ENCODE data around the gene SPOCK1. TPM values are rescaled to one million over a fixed set of nuclear protein-coding genes. Genes with fewer than 3 reads are reported as not detected.

SPOCK1 gene
- total and polyA plus RNA-seq, 2 of the 4 experiments (the other 2 are of a cell fraction): 5.0 to 20.3 TPM

DNA sequence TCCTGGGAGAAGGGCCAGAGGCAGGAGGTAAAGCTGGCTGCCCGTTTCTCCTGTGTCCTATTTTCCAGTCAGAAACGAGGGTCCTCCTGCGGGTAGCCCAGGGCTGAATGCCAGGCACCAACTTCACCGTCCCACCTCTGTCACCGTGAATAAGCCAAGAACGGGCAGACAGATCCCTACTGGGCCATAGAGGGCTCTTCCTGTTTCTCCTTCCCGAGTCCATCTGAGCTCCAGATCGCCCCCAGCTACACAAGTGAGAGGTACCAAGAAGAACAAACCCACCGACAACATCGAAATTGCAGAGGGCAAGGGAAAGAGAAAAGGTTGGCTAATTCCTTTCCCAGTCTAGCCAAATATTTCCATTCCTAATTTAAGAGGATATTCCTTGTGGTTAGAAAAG is 93.7 kb downstream of the SPOCK1 start:
- Histone ChIP-seq H3K27ac (ENCODE audit: insufficient read depth, low read length) (no peak overlapping the region), H2BK15ac (ENCODE audit: low read depth, low read length) (no peak overlapping the region), H4K91ac (ENCODE audit: insufficient read depth, low read depth, low read length) (no peak overlapping the region), H2BK20ac (ENCODE audit: low read depth, low read length) (no peak overlapping the region), H2BK120ac (ENCODE audit: low read depth, low read length) (no peak overlapping the region), H3K56ac (ENCODE audit: extremely low read depth, insufficient read depth, low read length) (no peak overlapping the region), H3K4me1 (ENCODE audit: control insufficient read depth, insufficient read depth, low read length) (no peaks in the 10 kb centered on the region), H3K9me3 (ENCODE audit: control insufficient read depth, insufficient read depth, low read length) (no peaks in the 10 kb centered on the region), H3K23ac (ENCODE audit: low read depth, low read length) (no peak overlapping the region), H4K8ac (ENCODE audit: low read depth in 2 of 2, low read length in 2 of 2) (no peak overlapping the region), H3K18ac (ENCODE audit: low read depth, low read length) (no peak overlapping the region), H3K27me3 (ENCODE audit: control insufficient read depth, insufficient read depth, low read length) (no peaks in the 10 kb centered on the region), H3K4me2 (ENCODE audit: low read depth, low read length) (no peak overlapping the region), H3K14ac (replicated peaks; ENCODE audit: low read depth, low read length) (no peak overlapping the region), H4K5ac (ENCODE audit: low read depth, low read length) (no peak overlapping the region), H3K79me1 (ENCODE audit: low read depth in 1 of 2, low read length in 2 of 2) (no peaks in the 10 kb centered on the region), H3K36me3 (ENCODE audit: control insufficient read depth, insufficient read depth, low read length) (no peaks in the 10 kb centered on the region), H3K9ac (ENCODE audit: low read depth, low read length) (no peak overlapping the region), H3K4ac (ENCODE audit: low read depth, low read length) (no peak overlapping the region), H2AK9ac (replicated peaks; ENCODE audit: low read depth, low read length, poor library complexity) (no peak overlapping the region), H4K20me1 (ENCODE audit: insufficient read depth, low read length) (no peaks in the 10 kb centered on the region), H2AFZ (replicated peaks; ENCODE audit: low read length, poor library complexity) (no peak overlapping the region), H2BK5ac (ENCODE audit: low read depth, low read length, poor library complexity, severe bottlenecking) (no peak overlapping the region), H3K9me1 (ENCODE audit: insufficient read depth, low read length) (no peaks in the 10 kb centered on the region), H3K4me3 (ENCODE audit: insufficient read depth, low read depth, low read length) (no peak overlapping the region), H2AK5ac (ENCODE audit: low read depth, low read length) (no peak overlapping the region)
- 65% methylated on average over 4 of the region's 10 CpGs; no CpG with 5 or more reads in 1 of the 2 experiments for WGBS, 2 experiments (ENCODE audit: extremely low coverage in 2 of 2, insufficient read length in 1 of 2)
- dilution Hi-C loops (cut with HindIII; ENCODE audit: low sequenced_read_pairs, unreplicated experiment) (no loop called here), intact Hi-C loops (cut with micrococcal nuclease) (no loop called here), in situ Hi-C loops (cut with MboI; ENCODE audit: low sequenced_read_pairs) (no loop called here)
- DNase-seq (no peak), ATAC-seq (ENCODE audit: low read depth) (no peak)
- TF ChIP-seq RFX5 (IDR thresholded peaks at IDR 0.05; ENCODE audit: low read depth, low read length) (no peak), FOS (IDR thresholded peaks at IDR 0.05; ENCODE audit: low read depth, low read length) (no peak)
- TF ChIP-seq, protein P1, sequence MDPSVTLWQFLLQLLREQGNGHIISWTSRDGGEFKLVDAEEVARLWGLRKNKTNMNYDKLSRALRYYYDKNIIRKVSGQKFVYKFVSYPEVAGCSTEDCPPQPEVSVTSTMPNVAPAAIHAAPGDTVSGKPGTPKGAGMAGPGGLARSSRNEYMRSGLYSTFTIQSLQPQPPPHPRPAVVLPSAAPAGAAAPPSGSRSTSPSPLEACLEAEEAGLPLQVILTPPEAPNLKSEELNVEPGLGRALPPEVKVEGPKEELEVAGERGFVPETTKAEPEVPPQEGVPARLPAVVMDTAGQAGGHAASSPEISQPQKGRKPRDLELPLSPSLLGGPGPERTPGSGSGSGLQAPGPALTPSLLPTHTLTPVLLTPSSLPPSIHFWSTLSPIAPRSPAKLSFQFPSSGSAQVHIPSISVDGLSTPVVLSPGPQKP (IDR thresholded peaks at IDR 0.05; ENCODE audit: borderline replicate concordance, low read depth, low read length): no peak
- ChIA-PET CTCF (no interaction called here), POLR2A (ENCODE audit: unreplicated experiment) (no interaction called here)
- no TSS peak for BruUV-seq (replicated peaks)

Measured in IMR-90 (cell line).